Adrenal gland (tissue), 5 donors: ENCODE data around the gene STARD9.

Source experiments
- CTCF ChIP-seq, 6 experiments: fragments of 450-650 bp in 4 of 6; fragments of 200-600 bp in 2 of 6; sonication (generic) in 1 of 6; IDR thresholded peaks; 1 replicate in 5 of 6; 2 replicates in 1 of 6; pipeline versions ENCODE4 v1.5.1 to v1.8.0; 2016 to 2021; ENCODE audit warnings: antibody characterized with exemption in 6 of 6, mild to moderate bottlenecking in 2 of 6, moderate library complexity in 1 of 6
- POLR2A ChIP-seq, 2 donors: fragments of 450-650 bp; IDR thresholded peaks; one replicate each; pipeline ENCODE4 v1.6.1; 2017; ENCODE audit warnings: antibody characterized with exemption in 2 of 2, mild to moderate bottlenecking in 2 of 2, moderate library complexity in 1 of 2
- donor health status: DM: no; HTN: no; CAD: no.

- TF ChIP-seq CTCF (IDR thresholded peaks at IDR 0.05) (no peak), POLR2A (IDR thresholded peaks at IDR 0.05) (no peak)
These were observed 137.2 kb downstream of the STARD9 start for GRCh38 chr15:42712584-42712983.
